Measurements from ENCODE around the gene TAF11L3.
"Not testable (repeated sequence)": the region's sequence is repeated elsewhere in the genome, so short reads cannot be mapped to it uniquely, and the experiment has no call there.

TAF11L3 gene
- total RNA-seq: 0 reads per million in 18 experiments

DNA sequence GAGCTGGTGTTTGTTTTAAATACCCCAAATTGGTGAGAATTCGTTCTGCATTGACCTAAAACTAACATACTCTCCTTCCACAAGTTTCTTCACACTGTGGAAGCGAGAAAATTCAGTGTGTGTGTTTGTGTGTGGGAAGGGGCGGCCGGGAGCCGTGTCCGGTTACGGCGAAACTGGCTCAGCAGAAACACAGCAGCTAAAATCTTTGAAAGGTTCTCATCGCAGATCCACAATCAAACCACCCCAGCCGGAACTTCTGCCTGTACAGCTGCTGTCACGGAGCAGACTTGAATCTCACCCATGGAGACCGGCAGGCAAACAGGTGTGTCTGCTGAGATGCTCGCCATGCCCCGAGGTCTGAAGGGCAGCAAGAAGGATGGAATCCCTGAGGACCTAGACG, at the start of gene TAF11L3:
TAF11L3 (plus strand) TSS at position 301 of the 400 bp plus-strand sequence.
- DNase-seq: not testable (repeated sequence)

- no peak for DNase-seq
Measured at GRCh38 chr5:17470064-17470463, 48.1 kb upstream of the TAF11L3 start.

GRCh38 chr5:17475064-17475463, 43.1 kb upstream of the TAF11L3 start:
- DNase-seq: not testable (repeated sequence)

DNA sequence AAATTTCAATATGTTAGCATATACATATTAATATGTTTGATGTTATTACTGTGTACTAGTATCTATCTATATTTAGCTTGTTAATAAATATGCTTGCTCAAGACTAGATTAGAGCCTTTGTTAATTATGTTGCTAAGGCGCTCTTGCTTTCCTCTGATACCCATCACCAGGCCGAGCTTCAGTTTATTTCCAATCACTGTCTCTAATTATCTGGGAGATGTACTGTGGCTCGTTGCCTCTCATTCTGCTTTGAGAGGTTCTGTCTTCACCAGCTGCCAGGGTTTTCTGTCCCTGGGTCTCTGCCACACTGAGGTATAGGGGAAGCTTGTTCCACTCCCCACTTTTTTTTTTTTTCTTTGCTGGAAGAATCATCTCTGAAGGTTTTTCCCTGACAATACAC, 41.1 kb upstream of the TAF11L3 start:
- DNase-seq: no peak

- DNase-seq: no peak
Measured at GRCh38 chr5:17477573-17478265, 40.4 kb upstream of the TAF11L3 start.

- no peak for DNase-seq
Measured at GRCh38 chr5:17481378-17481777, 36.8 kb upstream of the TAF11L3 start.

GRCh38 chr5:17482790-17483189, 35.4 kb upstream of the TAF11L3 start:
- no peak for DNase-seq

DNA sequence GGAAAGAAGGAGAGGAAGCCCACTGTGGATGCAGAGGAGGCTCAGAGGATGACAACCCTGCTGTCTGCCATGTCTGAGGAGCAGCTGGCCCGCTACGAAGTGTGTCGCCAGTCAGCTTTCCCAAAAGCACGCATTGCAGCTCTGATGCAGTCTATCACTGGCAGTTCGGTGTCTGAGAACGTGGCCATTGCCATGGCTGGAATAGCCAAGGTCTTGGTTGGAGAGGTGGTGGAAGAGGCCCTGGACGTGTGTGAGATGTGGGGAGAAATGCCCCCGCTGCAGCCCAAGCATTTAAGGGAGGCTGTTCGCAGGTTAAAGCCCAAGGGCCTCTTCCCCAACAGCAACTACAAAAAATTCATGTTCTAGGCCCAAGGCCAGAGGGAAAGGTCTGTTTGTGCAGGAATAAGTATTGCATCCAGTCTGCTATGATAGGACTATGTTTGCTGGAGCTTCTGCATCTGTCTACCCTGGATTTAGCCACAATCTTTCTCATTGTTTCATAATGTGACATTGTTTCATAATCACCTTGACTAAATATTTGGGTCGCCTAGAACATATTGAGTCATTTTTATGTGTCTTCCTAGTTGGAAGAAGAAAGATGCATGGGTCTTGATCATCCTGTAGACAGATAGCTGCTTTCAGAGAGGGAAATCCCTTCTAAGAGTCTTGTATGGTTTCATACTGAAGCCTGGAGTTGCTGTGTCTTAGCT, 31.5 kb upstream of the TAF11L3 start:
- DNase-seq: peak in 1 of 2 donors; percentile 31

- DNase-seq: no peak
Measured at GRCh38 chr5:17487174-17487512, 31.0 kb upstream of the TAF11L3 start.

GRCh38 chr5:17491257-17491656, 26.9 kb upstream of the TAF11L3 start:
- DNase-seq: not testable (repeated sequence)

- DNase-seq: no peak
Measured at GRCh38 chr5:17492770-17493169, 25.4 kb upstream of the TAF11L3 start.

- no peak for DNase-seq
Measured at GRCh38 chr5:17497446-17497845, 20.7 kb upstream of the TAF11L3 start.

GRCh38 chr5:17497931-17498330, 20.2 kb upstream of the TAF11L3 start, which contains the start of gene TAF11L2:
TAF11L2 (plus strand) TSS chr5:17498231.
- DNase-seq: not testable (repeated sequence)

DNA sequence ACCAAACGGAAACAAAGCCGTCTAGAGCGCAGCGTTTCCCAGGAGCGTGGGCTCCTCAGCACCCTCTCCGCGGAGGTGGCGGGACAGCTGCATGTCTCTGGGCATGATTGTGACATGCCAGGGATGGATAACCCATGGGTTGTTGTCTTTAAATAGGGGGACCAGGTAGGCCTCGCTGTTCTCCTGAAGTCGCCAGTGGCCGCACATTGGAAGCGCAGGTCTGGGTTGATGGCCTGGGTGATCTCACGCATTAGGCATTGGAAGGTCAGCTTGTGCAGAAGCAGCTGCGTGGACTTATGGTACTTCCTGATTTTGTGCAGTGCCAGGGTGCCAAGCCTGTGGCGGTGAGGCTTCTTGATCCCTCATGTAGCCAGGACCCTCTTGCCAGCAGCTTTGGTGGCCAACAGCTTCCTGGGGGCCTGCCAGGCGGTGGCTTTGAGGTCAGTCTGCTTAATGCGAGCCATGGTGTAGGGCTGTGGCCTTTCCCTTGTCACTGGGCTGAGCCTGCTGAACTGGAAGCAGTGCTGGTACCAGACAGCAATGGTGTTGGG, 6.3 kb upstream of the TAF11L3 start:
- DNase-seq: no peak

DNA sequence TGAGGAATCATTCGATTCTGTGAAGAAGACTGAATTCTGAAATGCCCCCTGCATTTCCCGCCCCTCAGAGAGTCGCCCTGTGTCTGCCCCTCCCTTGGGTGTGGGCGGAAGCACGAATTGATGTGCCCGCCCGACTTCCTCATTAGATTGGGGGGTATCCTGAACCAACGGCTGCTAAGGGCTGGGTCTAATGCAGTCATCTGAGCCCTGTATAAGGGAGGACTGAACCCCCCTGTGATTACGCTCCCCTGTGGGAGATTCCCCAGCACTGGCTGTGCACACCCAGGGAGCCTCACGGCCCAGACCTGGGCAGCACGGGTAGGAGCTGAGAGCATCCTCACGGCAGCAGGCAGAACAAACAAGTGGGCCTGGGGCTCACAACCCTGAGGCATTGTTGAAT, 641 bp upstream of the TAF11L3 start:
- not testable (repeated sequence) for DNase-seq

DNA sequence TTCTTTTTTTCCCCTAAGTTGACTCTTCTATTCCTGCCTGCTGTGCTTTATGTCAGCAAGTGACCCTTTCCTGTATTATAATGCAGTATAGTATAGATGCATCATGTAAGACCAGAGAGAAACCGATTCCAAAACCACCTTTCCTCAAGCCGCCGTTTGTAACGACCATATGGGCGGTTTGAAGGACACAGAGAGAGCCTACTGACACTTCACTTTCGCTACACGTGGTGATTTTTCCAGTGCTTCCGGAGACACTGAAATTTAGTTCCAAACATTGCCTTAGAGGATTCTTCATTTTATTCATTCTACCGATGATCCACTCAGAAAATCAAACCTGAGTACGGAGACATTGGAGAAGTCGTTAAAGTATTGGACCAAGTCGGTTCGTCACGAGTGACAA, 1.3 kb downstream of the TAF11L3 start:
- DNase-seq: not testable (repeated sequence)

DNA sequence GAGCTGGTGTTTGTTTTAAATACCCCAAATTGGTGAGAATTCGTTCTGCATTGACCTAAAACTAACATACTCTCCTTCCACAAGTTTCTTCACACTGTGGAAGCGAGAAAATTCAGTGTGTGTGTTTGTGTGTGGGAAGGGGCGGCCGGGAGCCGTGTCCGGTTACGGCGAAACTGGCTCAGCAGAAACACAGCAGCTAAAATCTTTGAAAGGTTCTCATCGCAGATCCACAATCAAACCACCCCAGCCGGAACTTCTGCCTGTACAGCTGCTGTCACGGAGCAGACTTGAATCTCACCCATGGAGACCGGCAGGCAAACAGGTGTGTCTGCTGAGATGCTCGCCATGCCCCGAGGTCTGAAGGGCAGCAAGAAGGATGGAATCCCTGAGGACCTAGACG, 3.3 kb downstream of the TAF11L3 start, which contains the start of gene TAF11L4:
TAF11L4 (plus strand) TSS at position 301 of the 400 bp plus-strand sequence.
- not testable (repeated sequence) for DNase-seq

DNA sequence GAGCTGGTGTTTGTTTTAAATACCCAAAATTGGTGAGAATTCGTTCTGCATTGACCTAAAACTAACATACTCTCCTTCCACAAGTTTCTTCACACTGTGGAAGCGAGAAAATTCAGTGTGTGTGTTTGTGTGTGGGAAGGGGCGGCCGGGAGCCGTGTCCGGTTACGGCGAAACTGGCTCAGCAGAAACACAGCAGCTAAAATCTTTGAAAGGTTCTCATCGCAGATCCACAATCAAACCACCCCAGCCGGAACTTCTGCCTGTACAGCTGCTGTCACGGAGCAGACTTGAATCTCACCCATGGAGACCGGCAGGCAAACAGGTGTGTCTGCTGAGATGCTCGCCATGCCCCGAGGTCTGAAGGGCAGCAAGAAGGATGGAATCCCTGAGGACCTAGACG, 6.8 kb downstream of the TAF11L3 start, which contains the start of gene TAF11L5:
TAF11L5 (plus strand) TSS at position 301 of the 400 bp plus-strand sequence.
- DNase-seq: not testable (repeated sequence)

DNA sequence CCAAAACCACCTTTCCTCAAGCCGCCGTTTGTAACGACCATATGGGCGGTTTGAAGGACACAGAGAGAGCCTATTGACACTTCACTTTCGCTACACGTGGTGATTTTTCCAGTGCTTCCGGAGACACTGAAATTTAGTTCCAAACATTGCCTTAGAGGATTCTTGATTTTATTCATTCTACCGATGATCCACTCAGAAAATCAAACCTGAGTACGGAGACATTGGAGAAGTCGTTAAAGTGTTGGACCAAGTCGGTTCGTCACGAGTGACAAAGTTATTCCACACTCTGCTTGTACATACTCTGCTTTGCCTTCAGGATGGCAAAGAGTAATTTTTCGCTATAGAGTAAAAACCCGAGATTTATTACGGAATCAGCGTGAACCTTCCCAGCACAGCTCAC, 8.3 kb downstream of the TAF11L3 start:
- DNase-seq: not testable (repeated sequence)

DNA sequence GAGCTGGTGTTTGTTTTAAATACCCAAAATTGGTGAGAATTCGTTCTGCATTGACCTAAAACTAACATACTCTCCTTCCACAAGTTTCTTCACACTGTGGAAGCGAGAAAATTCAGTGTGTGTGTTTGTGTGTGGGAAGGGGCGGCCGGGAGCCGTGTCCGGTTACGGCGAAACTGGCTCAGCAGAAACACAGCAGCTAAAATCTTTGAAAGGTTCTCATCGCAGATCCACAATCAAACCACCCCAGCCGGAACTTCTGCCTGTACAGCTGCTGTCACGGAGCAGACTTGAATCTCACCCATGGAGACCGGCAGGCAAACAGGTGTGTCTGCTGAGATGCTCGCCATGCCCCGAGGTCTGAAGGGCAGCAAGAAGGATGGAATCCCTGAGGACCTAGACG, 10.2 kb downstream of the TAF11L3 start, which contains the start of gene TAF11L6:
TAF11L6 (plus strand) TSS at position 301 of the 400 bp plus-strand sequence.
- DNase-seq: not testable (repeated sequence)
